Activated naive CD8-positive, alpha-beta T cell treated with anti-CD3 and anti-CD28 coated beads, Interleukin-2, amount 10 ng/mL, durations not matched to agents 7 days and 5 days (primary cell): ENCODE results near the gene PADI3. TPM values are rescaled to one million over a fixed set of nuclear protein-coding genes. Genes with fewer than 3 reads are reported as not detected.

Source experiments
- ATAC-seq: fragments of 150-1000 bp; cut with Tn5 transposase; one replicate; pipeline ENCODE4 v1.10.0; 2021; ENCODE audit warnings: low read depth, moderate library complexity
- POLR2A ChIA-PET: fragments of 350-600 bp; sonication (Branson Sonifier 250); formaldehyde crosslinking; loops from one replicate; lab custom pipeline; 2021; ENCODE audit warnings: antibody characterized with exemption; lab: Charles Lee
- DNase-seq: peaks from one replicate; pipeline ENCODE4 v3.0.0; 2021
- H3K27ac Mint-ChIP-seq: one replicate; pipeline ENCODE4 v1.8.0; 2022; ENCODE audit warnings: mild to moderate bottlenecking, mixed read lengths
- H3K27me3 Mint-ChIP-seq: one replicate; pipeline ENCODE4 v1.8.0; 2022; ENCODE audit warnings: mild to moderate bottlenecking, moderate library complexity, mixed read lengths
- H3K36me3 Mint-ChIP-seq: one replicate; pipeline ENCODE4 v1.8.0; 2021; ENCODE audit warnings: mild to moderate bottlenecking, mixed read lengths
- H3K4me1 Mint-ChIP-seq: one replicate; pipeline ENCODE4 v1.8.0; 2021; ENCODE audit warnings: mixed read lengths
- H3K4me3 Mint-ChIP-seq: one replicate; pipeline ENCODE4 v1.8.0; 2022; ENCODE audit warnings: mild to moderate bottlenecking, moderate library complexity, mixed read lengths
- H3K9me3 Mint-ChIP-seq: one replicate; pipeline ENCODE4 v1.8.0; 2021; ENCODE audit warnings: mixed read lengths
- total RNA-seq, 2 experiments: library from RNA; stranded (reverse); gene quantifications; one replicate each; pipeline ENCODE4 v1.2.3, GENCODE V29; 2021

The PADI3 gene
- total RNA-seq, 2 experiments from 2014 or later, result not detected

GRCh38 chr1:17222557-17222956, 26.3 kb upstream of the PADI3 start:
- no peak overlapping the region for H3K27ac Mint-ChIP-seq
- no peak overlapping the region for H3K4me3 Mint-ChIP-seq
- POLR2A ChIA-PET, result no interaction called here
- H3K36me3 Mint-ChIP-seq, result no peaks in the 10 kb centered on the region
- H3K27me3 Mint-ChIP-seq, result peaks cover 17% of the 10 kb centered on the region
- no peak for DNase-seq
- no peaks in the 10 kb centered on the region for H3K4me1 Mint-ChIP-seq
- H3K9me3 Mint-ChIP-seq, result no peaks in the 10 kb centered on the region
- ATAC-seq, result no peak

GRCh38 chr1:17224434-17224833, 24.5 kb upstream of the PADI3 start:
- H3K9me3 Mint-ChIP-seq, result no peaks in the 10 kb centered on the region
- H3K4me1 Mint-ChIP-seq, result no peaks in the 10 kb centered on the region
- no peak overlapping the region for H3K27ac Mint-ChIP-seq
- DNase-seq (no peak), ATAC-seq (no peak)
- H3K4me3 Mint-ChIP-seq, result no peak overlapping the region
- peaks cover 12% of the 10 kb centered on the region for H3K27me3 Mint-ChIP-seq
- no peaks in the 10 kb centered on the region for H3K36me3 Mint-ChIP-seq
- POLR2A ChIA-PET, result interaction anchor here (0.5 kb wide), 1 partner anchor 99 kb away, joined by 4 read pairs; no protein-coding TSS in a partner anchor

GRCh38 chr1:17225140-17225539, 23.8 kb upstream of the PADI3 start:
- Mint-ChIP-seq H3K4me1 (no peaks in the 10 kb centered on the region), H3K4me3 (no peak overlapping the region), H3K27me3 (peaks cover 12% of the 10 kb centered on the region), H3K36me3 (no peaks in the 10 kb centered on the region), H3K9me3 (no peaks in the 10 kb centered on the region), H3K27ac (no peak overlapping the region)
- ATAC-seq (no peak), DNase-seq (no peak)
- POLR2A ChIA-PET, result interaction anchor here (0.5 kb wide), 1 partner anchor 100 kb away, joined by 4 read pairs; no protein-coding TSS in a partner anchor

- DNase-seq (no peak), ATAC-seq (no peak)
- Mint-ChIP-seq H3K27ac (no peak overlapping the region), H3K4me3 (no peak overlapping the region), H3K36me3 (no peaks in the 10 kb centered on the region), H3K9me3 (no peaks in the 10 kb centered on the region), H3K27me3 (peaks cover 7% of the 10 kb centered on the region), H3K4me1 (no peaks in the 10 kb centered on the region)
- POLR2A ChIA-PET, result no interaction called here
Observed at GRCh38 chr1:17227358-17227915, 21.5 kb upstream of the PADI3 start.

- no peak for ATAC-seq
- Mint-ChIP-seq H3K4me3 (no peak overlapping the region), H3K27ac (no peak overlapping the region), H3K4me1 (no peaks in the 10 kb centered on the region), H3K9me3 (no peaks in the 10 kb centered on the region), H3K36me3 (no peaks in the 10 kb centered on the region), H3K27me3 (peaks cover 8% of the 10 kb centered on the region)
- DNase-seq, result no peak
- POLR2A ChIA-PET, result interaction anchor here (1.3 kb wide), 1 partner anchor 16 kb away, joined by 5 read pairs; no protein-coding TSS in a partner anchor
Observed at GRCh38 chr1:17228619-17229018, 20.3 kb upstream of the PADI3 start.

GRCh38 chr1:17229379-17229778, 19.5 kb upstream of the PADI3 start:
- DNase-seq (no peak), ATAC-seq (no peak)
- POLR2A ChIA-PET, result interaction anchor here (1.3 kb wide), 1 partner anchor 17 kb away, joined by 5 read pairs; no protein-coding TSS in a partner anchor
- Mint-ChIP-seq H3K4me1 (no peaks in the 10 kb centered on the region), H3K9me3 (no peaks in the 10 kb centered on the region), H3K27ac (no peak overlapping the region), H3K36me3 (no peaks in the 10 kb centered on the region), H3K4me3 (no peak overlapping the region), H3K27me3 (peaks cover 8% of the 10 kb centered on the region)

- H3K9me3 Mint-ChIP-seq, result no peaks in the 10 kb centered on the region
- no peak overlapping the region for H3K4me3 Mint-ChIP-seq
- H3K4me1 Mint-ChIP-seq, result no peaks in the 10 kb centered on the region
- DNase-seq (no peak), ATAC-seq (no peak)
- peaks cover 10% of the 10 kb centered on the region for H3K27me3 Mint-ChIP-seq
- no peak overlapping the region for H3K27ac Mint-ChIP-seq
- no peaks in the 10 kb centered on the region for H3K36me3 Mint-ChIP-seq
- POLR2A ChIA-PET, result no interaction called here
Observed at GRCh38 chr1:17230106-17230505, 18.8 kb upstream of the PADI3 start.

- no peaks in the 10 kb centered on the region for H3K9me3 Mint-ChIP-seq
- ATAC-seq (no peak), DNase-seq (no peak)
- H3K4me1 Mint-ChIP-seq, result no peaks in the 10 kb centered on the region
- POLR2A ChIA-PET, result no interaction called here
- H3K4me3 Mint-ChIP-seq, result no peak overlapping the region
- H3K36me3 Mint-ChIP-seq, result no peaks in the 10 kb centered on the region
- H3K27ac Mint-ChIP-seq, result no peak overlapping the region
- H3K27me3 Mint-ChIP-seq, result peaks cover 10% of the 10 kb centered on the region
Observed at GRCh38 chr1:17230671-17231310, 18.1 kb upstream of the PADI3 start.

GRCh38 chr1:17232759-17233661, 15.9 kb upstream of the PADI3 start:
- Mint-ChIP-seq H3K27me3 (peaks cover 14% of the 10 kb centered on the region), H3K9me3 (no peaks in the 10 kb centered on the region), H3K27ac (no peak overlapping the region)

GRCh38 chr1:17233675-17234320, 15.1 kb upstream of the PADI3 start:
- ATAC-seq, result no peak
- Mint-ChIP-seq H3K27me3 (peaks cover 14% of the 10 kb centered on the region), H3K9me3 (no peaks in the 10 kb centered on the region), H3K27ac (no peak overlapping the region), H3K36me3 (no peaks in the 10 kb centered on the region), H3K4me3 (no peak overlapping the region), H3K4me1 (no peaks in the 10 kb centered on the region)
- POLR2A ChIA-PET, result no interaction called here
- no peak for DNase-seq

More at GRCh38 chr1:17232759-17233661, 15.9 kb upstream of the PADI3 start:
- Mint-ChIP-seq H3K36me3 (no peaks in the 10 kb centered on the region), H3K4me3 (no peak overlapping the region), H3K4me1 (no peaks in the 10 kb centered on the region)
- no peak for ATAC-seq
- no peak for DNase-seq
- POLR2A ChIA-PET, result no interaction called here

GRCh38 chr1:17234405-17234804, 14.5 kb upstream of the PADI3 start:
- DNase-seq (no peak), ATAC-seq (no peak)
- H3K36me3 Mint-ChIP-seq, result no peaks in the 10 kb centered on the region
- no peaks in the 10 kb centered on the region for H3K4me1 Mint-ChIP-seq
- no peak overlapping the region for H3K4me3 Mint-ChIP-seq
- H3K27ac Mint-ChIP-seq, result no peak overlapping the region
- POLR2A ChIA-PET, result interaction anchor here (1.6 kb wide), 1 partner anchor 73 kb away, joined by 4 read pairs; no protein-coding TSS in a partner anchor
- H3K27me3 Mint-ChIP-seq, result peaks cover 14% of the 10 kb centered on the region
- no peaks in the 10 kb centered on the region for H3K9me3 Mint-ChIP-seq

- no peaks in the 10 kb centered on the region for H3K9me3 Mint-ChIP-seq
- POLR2A ChIA-PET, result interaction anchor here (1.6 kb wide), 1 partner anchor 74 kb away, joined by 4 read pairs; no protein-coding TSS in a partner anchor
Observed at GRCh38 chr1:17235135-17235885, 13.6 kb upstream of the PADI3 start.

More at GRCh38 chr1:17235135-17235885, 13.6 kb upstream of the PADI3 start:
- DNase-seq (no peak), ATAC-seq (no peak)
- Mint-ChIP-seq H3K4me3 (no peak overlapping the region), H3K27me3 (peaks cover 19% of the 10 kb centered on the region), H3K27ac (no peak overlapping the region), H3K4me1 (no peaks in the 10 kb centered on the region), H3K36me3 (no peaks in the 10 kb centered on the region)
